NB4 (cell line): ENCODE results near the gene TRERF1.
"Not testable (repeated sequence)": the region's sequence is repeated elsewhere in the genome, so short reads cannot be mapped to it uniquely, and the experiment has no call there.

Source experiments
- DNase-seq: peaks from one replicate; pipeline ENCODE4 v3.0.0; 2010; ENCODE audit warnings: low read depth
- H3K4me3 ChIP-seq: one replicate; pipeline ENCODE4 v1.5.1; 2011; ENCODE audit warnings: mild to moderate bottlenecking, low read depth, low read length, moderate library complexity
- MAX ChIP-seq: IDR thresholded peaks from 2 replicates; pipeline ENCODE4 v1.6.1; 2011; ENCODE audit warnings: low read depth, low read length
- MYC ChIP-seq: IDR thresholded peaks from 2 replicates; pipeline ENCODE4 v1.6.1; 2011; ENCODE audit warnings: low read depth, low read length
- POLR2A ChIP-seq: IDR thresholded peaks from 2 replicates; pipeline ENCODE4 v1.6.1; 2011; ENCODE audit warnings: mild to moderate bottlenecking; ENCODE audit not compliant: insufficient read length; ENCODE audit errors: extremely low read depth
- TF ChIP-seq, protein P1 (sequence below): IDR thresholded peaks from one replicate; pipeline ENCODE4 v1.5.1; 2012; ENCODE audit warnings: low read depth, low read length

Gene TRERF1

DNA sequence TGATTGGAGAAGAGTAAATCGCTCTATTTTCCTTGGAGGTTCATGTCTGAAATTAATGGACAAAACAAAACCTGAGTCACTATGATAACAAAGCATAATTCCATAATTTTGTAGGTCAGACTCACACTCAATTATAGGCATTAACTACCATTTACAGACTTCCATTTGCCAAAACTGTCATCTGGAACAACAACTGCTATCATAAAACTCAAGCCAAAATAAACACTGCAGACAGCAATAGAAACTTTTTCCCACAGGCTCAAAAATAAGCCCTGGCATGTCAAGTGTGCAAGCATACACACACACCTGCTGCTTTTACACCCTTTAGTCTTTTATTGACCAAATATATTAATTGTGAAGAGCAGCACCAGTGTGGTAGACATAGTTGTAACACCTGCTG lies 241.2 kb downstream of the TRERF1 start:
- H3K4me3 ChIP-seq, result no peak overlapping the region
- no peak for DNase-seq
- no peak for TF ChIP-seq POLR2A
- TF ChIP-seq MYC, result no peak
- TF ChIP-seq MAX, result no peak
- TF ChIP-seq, protein P1, sequence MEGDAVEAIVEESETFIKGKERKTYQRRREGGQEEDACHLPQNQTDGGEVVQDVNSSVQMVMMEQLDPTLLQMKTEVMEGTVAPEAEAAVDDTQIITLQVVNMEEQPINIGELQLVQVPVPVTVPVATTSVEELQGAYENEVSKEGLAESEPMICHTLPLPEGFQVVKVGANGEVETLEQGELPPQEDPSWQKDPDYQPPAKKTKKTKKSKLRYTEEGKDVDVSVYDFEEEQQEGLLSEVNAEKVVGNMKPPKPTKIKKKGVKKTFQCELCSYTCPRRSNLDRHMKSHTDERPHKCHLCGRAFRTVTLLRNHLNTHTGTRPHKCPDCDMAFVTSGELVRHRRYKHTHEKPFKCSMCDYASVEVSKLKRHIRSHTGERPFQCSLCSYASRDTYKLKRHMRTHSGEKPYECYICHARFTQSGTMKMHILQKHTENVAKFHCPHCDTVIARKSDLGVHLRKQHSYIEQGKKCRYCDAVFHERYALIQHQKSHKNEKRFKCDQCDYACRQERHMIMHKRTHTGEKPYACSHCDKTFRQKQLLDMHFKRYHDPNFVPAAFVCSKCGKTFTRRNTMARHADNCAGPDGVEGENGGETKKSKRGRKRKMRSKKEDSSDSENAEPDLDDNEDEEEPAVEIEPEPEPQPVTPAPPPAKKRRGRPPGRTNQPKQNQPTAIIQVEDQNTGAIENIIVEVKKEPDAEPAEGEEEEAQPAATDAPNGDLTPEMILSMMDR, result no peak

GRCh38 chr6:42207559-42207958 lies 244.2 kb downstream of the TRERF1 start:
- not testable (repeated sequence) for H3K4me3 ChIP-seq, DNase-seq

GRCh38 chr6:42204768-42205282 lies 246.9 kb downstream of the TRERF1 start:
- H3K4me3 ChIP-seq, result no peak overlapping the region
- no peak for DNase-seq
- TF ChIP-seq, protein P1, result no peak
- TF ChIP-seq POLR2A (no peak), MAX (no peak), MYC (no peak)

DNA sequence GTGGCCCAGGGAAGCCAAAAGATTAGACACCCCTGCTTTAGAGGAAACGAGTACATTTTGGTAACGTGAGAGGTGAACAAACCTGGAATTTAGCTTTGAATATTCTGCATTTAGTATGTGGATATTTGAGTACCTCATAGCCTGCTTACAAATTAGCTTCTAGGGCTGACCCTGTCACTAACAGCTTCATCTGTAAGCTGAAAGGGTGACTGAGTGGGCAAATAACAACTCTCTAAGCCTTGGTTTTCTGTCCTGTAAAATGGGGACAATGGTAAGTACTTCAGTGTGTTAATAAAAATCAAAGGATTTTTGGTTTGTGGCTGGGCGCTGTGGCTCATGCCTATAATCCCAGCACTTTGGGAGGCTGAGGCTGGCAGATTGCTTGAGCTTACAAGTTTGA lies 248.5 kb downstream of the TRERF1 start:
- no peak overlapping the region for H3K4me3 ChIP-seq

GRCh38 chr6:42202131-42202915 lies 249.4 kb downstream of the TRERF1 start:
- not testable (repeated sequence) for DNase-seq

More for the DNA sequence above, 248.5 kb downstream of the TRERF1 start:
- no peak for DNase-seq
- TF ChIP-seq MAX (no peak), POLR2A (no peak), MYC (no peak)
- TF ChIP-seq, protein P1, result no peak

DNA sequence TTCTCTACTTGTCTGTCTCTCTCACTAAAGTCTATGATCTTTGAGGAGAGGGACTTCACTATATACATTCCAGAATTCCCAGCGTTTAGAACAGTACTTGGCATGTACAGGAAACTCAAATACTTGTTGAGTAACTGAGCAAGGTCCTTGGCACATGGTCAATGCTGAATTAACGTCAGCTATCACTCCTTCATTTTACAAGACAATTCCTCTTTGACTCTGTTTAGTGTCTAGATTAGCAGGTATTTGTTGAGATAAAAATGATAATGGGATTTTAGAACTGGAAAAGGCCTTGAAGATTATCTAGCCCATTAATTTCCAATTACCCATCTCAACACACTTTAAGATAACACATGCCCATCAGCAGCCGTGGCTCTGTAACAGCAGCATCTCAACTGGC lies 250.3 kb downstream of the TRERF1 start:
- TF ChIP-seq MAX, result no peak
- no peak for TF ChIP-seq POLR2A
- TF ChIP-seq, protein P1, result no peak
- TF ChIP-seq MYC, result no peak
- DNase-seq, result no peak
- H3K4me3 ChIP-seq, result no peak overlapping the region

More at GRCh38 chr6:42202131-42202915, 249.4 kb downstream of the TRERF1 start:
- H3K4me3 ChIP-seq, result not testable (repeated sequence)

DNA sequence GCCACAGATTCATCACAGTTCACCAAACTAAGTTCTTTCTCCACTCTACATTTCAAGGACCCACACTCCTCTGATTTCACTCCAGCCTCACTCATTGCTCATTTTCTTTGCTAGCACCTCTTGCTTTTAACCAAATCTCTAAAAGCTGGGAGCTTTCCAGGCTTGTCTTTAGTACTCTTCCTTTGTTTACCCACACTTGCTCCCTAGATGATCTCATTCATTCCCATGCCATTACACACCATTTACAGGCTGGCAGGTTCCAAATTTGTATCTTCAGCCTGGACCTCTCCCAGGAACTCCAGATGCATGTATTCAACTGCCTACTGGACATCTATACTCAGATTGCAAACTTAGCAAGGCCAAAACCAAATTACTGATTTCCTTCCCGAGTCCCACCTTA lies 251.7 kb downstream of the TRERF1 start:
- no peak overlapping the region for H3K4me3 ChIP-seq
- TF ChIP-seq MAX (no peak), POLR2A (no peak), MYC (no peak)
- TF ChIP-seq, protein P1, result no peak
- DNase-seq, result no peak
